HEK293T (cell line): Measurements from ENCODE around the gene CSF3R.

ENCODE experiments used
- BHLHE40 ChIP-seq: fragments of 450-650 bp; IDR thresholded peaks from 2 replicates; pipeline ENCODE4 v1.6.1; 2016; ENCODE audit warnings: mild to moderate bottlenecking, moderate library complexity, borderline replicate concordance
- HDGF ChIP-seq: fragments of 450-650 bp; IDR thresholded peaks from 2 replicates; pipeline ENCODE4 v1.6.1; 2017; ENCODE audit warnings: antibody characterized with exemption, borderline replicate concordance
- SP1 ChIP-seq: fragments of 450-650 bp; IDR thresholded peaks from 2 replicates; pipeline ENCODE4 v1.6.1; 2017

DNA sequence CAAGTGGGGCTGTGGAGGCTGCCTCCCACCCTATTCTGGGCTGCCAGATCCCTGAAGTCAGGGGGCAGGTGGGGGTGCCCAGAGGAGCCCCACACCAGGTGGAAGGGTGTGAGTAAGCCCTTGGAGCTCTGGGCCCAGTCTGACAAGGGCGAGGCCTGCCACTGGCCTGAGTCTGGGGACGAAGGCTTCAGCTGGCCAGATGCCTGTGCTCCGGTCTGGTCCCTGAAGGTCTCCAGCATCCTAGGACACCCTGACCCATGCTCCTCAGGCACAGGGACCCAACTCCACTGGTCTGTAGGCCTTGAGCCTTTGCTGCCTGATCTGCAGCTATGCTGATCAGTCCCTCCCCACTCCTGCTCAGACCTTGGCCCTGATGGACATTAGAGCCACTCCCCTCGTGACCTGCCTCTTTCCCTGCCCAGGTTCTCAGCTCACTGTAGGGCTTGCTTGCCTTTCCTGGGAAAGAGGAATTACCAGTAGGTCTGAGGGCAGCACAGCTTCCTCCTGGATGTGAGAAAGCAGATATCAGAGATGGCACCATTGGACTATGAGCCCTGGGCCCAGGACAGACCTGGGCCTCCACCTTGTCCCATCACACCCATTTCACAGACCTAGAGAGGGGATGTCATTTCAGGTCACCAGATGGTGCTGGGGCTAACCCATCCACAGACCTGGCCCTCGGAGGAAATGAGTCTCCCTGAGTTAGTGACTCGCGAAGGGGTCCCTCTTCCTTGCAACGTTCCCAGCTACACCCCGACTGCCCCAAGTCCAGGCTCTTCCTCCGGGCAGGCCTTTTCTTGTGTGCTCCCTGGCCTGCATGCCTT is 32.8 kb upstream of the CSF3R start:
- TF ChIP-seq SP1: no peak
- TF ChIP-seq HDGF: no peak
- TF ChIP-seq BHLHE40: no peak
